WERI-Rb-1 (cell line): ENCODE measurements around the gene CACNG5.

ENCODE experiments used
- DNase-seq: peaks from one replicate; pipeline ENCODE4 v3.0.0-alpha.2; 2020
- H3K27ac ChIP-seq: fragments of 250-450 bp; sonication (Bioruptor Pico); 2 replicates; pipeline ENCODE4 v1.5.1; 2020; ENCODE audit warnings: mild to moderate bottlenecking, moderate library complexity
- H3K27me3 ChIP-seq: fragments of 250-450 bp; sonication (Bioruptor Pico); 2 replicates; pipeline ENCODE4 v1.5.1; 2021; ENCODE audit warnings: mild to moderate bottlenecking, low read depth, moderate library complexity; ENCODE audit not compliant: insufficient read depth, severe bottlenecking
- H3K36me3 ChIP-seq: fragments of 250-450 bp; sonication (Bioruptor Pico); 2 replicates; pipeline ENCODE4 v1.5.1; 2020; ENCODE audit warnings: mild to moderate bottlenecking, moderate library complexity
- H3K4me3 ChIP-seq: 2 replicates; pipeline ENCODE4 v1.5.1; 2011; ENCODE audit warnings: low read depth, mild to moderate bottlenecking, control low read depth, low read length
- H3K9me3 ChIP-seq: fragments of 250-450 bp; sonication (Bioruptor Pico); 2 replicates; pipeline ENCODE4 v1.5.1; 2021; ENCODE audit warnings: mild to moderate bottlenecking, moderate library complexity; ENCODE audit not compliant: severe bottlenecking
- CTCF ChIP-seq: IDR thresholded peaks from 2 replicates; pipeline ENCODE4 v1.5.1; 2011; ENCODE audit warnings: low read depth, mild to moderate bottlenecking, control low read depth, inconsistent platforms, low read length

Gene CACNG5

GRCh38 chr17:66859353-66859752, 24.4 kb downstream of the CACNG5 start:
- TF ChIP-seq CTCF, result no peak
- no peaks in the 10 kb centered on the region for H3K27me3 ChIP-seq
- peaks cover 8% of the 10 kb centered on the region for H3K36me3 ChIP-seq
- H3K9me3 ChIP-seq, result peaks cover 13% of the 10 kb centered on the region
- DNase-seq, result no peak
- H3K27ac ChIP-seq, result no peak overlapping the region
- H3K4me3 ChIP-seq, result no peak overlapping the region

- Histone ChIP-seq H3K4me3 (no peak overlapping the region), H3K27ac (no peak overlapping the region), H3K27me3 (no peaks in the 10 kb centered on the region), H3K36me3 (peaks cover 4% of the 10 kb centered on the region), H3K9me3 (peaks cover 5% of the 10 kb centered on the region)
- no peak for DNase-seq
- no peak for TF ChIP-seq CTCF
Observed at GRCh38 chr17:66860204-66860603, 25.3 kb downstream of the CACNG5 start.

GRCh38 chr17:66863820-66864219, 28.9 kb downstream of the CACNG5 start:
- H3K4me3 ChIP-seq, result no peak overlapping the region
- no peak for DNase-seq
- no peak overlapping the region for H3K27ac ChIP-seq
- no peaks in the 10 kb centered on the region for H3K27me3 ChIP-seq
- H3K9me3 ChIP-seq, result peaks cover 12% of the 10 kb centered on the region
- H3K36me3 ChIP-seq, result 0 out of 2 replicates have a peak, but pooled peaks cover 3% of the 10 kb centered on the region
- no peak for TF ChIP-seq CTCF

- Histone ChIP-seq H3K4me3 (no peak overlapping the region), H3K27ac (no peak overlapping the region), H3K27me3 (no peaks in the 10 kb centered on the region)
Observed at GRCh38 chr17:66865151-66865550, 30.2 kb downstream of the CACNG5 start.

GRCh38 chr17:66873962-66874361, 39.0 kb downstream of the CACNG5 start:
- Histone ChIP-seq H3K36me3 (peaks cover 13% of the 10 kb centered on the region), H3K27ac (no peak overlapping the region), H3K9me3 (peaks cover 7% of the 10 kb centered on the region), H3K27me3 (no peaks in the 10 kb centered on the region), H3K4me3 (no peak overlapping the region)
- no peak for TF ChIP-seq CTCF
- DNase-seq, result no peak

More at GRCh38 chr17:66865151-66865550, 30.2 kb downstream of the CACNG5 start:
- Histone ChIP-seq H3K9me3 (peaks cover 12% of the 10 kb centered on the region), H3K36me3 (no peaks in the 10 kb centered on the region)
- no peak for TF ChIP-seq CTCF
- no peak for DNase-seq

GRCh38 chr17:66884931-66885330, 50.0 kb downstream of the CACNG5 start:
- Histone ChIP-seq H3K9me3 (peaks cover 6% of the 10 kb centered on the region), H3K36me3 (peaks cover 14% of the 10 kb centered on the region), H3K27me3 (no peaks in the 10 kb centered on the region), H3K4me3 (no peak overlapping the region), H3K27ac (no peak overlapping the region)
- DNase-seq, result no peak
- no peak for TF ChIP-seq CTCF
